GM12878 (cell line): Measurements from ENCODE around the gene MRPL55. TPM values are rescaled to one million over a fixed set of nuclear protein-coding genes. Genes with fewer than 3 reads are reported as not detected.

Experiments used
- ATF2 ChIP-seq: IDR thresholded peaks from 2 replicates; pipeline ENCODE4 v1.6.1; 2012; ENCODE audit warnings: low read length, inconsistent platforms
- ATF7 ChIP-seq: fragments of 450-650 bp; IDR thresholded peaks from 2 replicates; pipeline ENCODE4 v1.6.1; 2016; ENCODE audit warnings: low read depth, mild to moderate bottlenecking
- E2F4 ChIP-seq: IDR thresholded peaks from 2 replicates; pipeline ENCODE4 v1.6.1; 2012; ENCODE audit warnings: low read depth, low read length, improper control_type of control experiment
- E2F8 ChIP-seq: fragments of 450-650 bp; IDR thresholded peaks from 2 replicates; pipeline ENCODE4 v1.6.1; 2018; ENCODE audit warnings: mild to moderate bottlenecking, low read depth, moderate library complexity; ENCODE audit not compliant: partially characterized antibody
- IRF5 ChIP-seq: fragments of 450-650 bp; IDR thresholded peaks from 2 replicates; pipeline ENCODE4 v1.6.1; 2017; ENCODE audit warnings: borderline replicate concordance
- LARP7 ChIP-seq: fragments of 450-650 bp; IDR thresholded peaks from 2 replicates; pipeline ENCODE4 v1.6.1; 2017; ENCODE audit warnings: mild to moderate bottlenecking
- NFYA ChIP-seq: IDR thresholded peaks from 2 replicates; pipeline ENCODE4 v1.6.1; 2011; ENCODE audit warnings: low read depth, mild to moderate bottlenecking, low read length, improper control_type of control experiment, borderline replicate concordance
- NR2C1 ChIP-seq: fragments of 450-650 bp; IDR thresholded peaks from 2 replicates; pipeline ENCODE4 v1.6.1; 2017; ENCODE audit warnings: antibody characterized with exemption, mild to moderate bottlenecking, moderate library complexity
- PAX5 ChIP-seq: IDR thresholded peaks from 2 replicates; pipeline ENCODE4 v1.6.1; 2011; ENCODE audit warnings: low read depth, low read length, borderline replicate concordance
- PKNOX1 ChIP-seq: fragments of 450-650 bp; IDR thresholded peaks from 2 replicates; pipeline ENCODE4 v1.6.1; 2016; ENCODE audit warnings: mild to moderate bottlenecking
- POLR2A ChIP-seq: IDR thresholded peaks from 2 replicates; pipeline ENCODE4 v1.6.1; 2011; ENCODE audit warnings: low read depth, mild to moderate bottlenecking, low read length
- SKIL ChIP-seq: fragments of 450-650 bp; IDR thresholded peaks from 2 replicates; pipeline ENCODE4 v1.6.1; 2017; ENCODE audit warnings: mild to moderate bottlenecking, low read depth, inconsistent platforms; ENCODE audit not compliant: poor library complexity, severe bottlenecking
- SP1 ChIP-seq: IDR thresholded peaks from one replicate; pipeline ENCODE4 v1.6.1; 2011; ENCODE audit warnings: low read depth, low read length
- ZBTB4 ChIP-seq: fragments of 450-650 bp; formaldehyde crosslinking; IDR thresholded peaks from 2 replicates; pipeline ENCODE4 v1.4.0; 2022; ENCODE audit warnings: mild to moderate bottlenecking, moderate library complexity
- ZNF207 ChIP-seq: fragments of 450-650 bp; IDR thresholded peaks from 2 replicates; pipeline ENCODE4 v1.6.1; 2014; ENCODE audit warnings: antibody characterized with exemption, mild to moderate bottlenecking, borderline replicate concordance
- polyA plus RNA-seq, 11 experiments: library from polyadenylated mRNA; depleted of rRNA in 4 of 11; unstranded in 6 of 11; stranded (reverse) in 5 of 11; fragments of >200 nt; fragmentation: Nextera tagmentation in 4 of 11; fragmentation: Illumina TruSeq in 1 of 11; extraction: Ambion mirVana in 4 of 11; extraction: Trizol in 1 of 11; gene quantifications; 1 replicate in 1 of 11; 2 replicates in 10 of 11; pipeline versions ENCODE4 v1.2.1 to v1.2.3, GENCODE V29; 2011 to 2016; ENCODE audit warnings: inconsistent platforms in 2 of 11, missing spikeins in 2 of 11, low read depth in 1 of 11
- total RNA-seq, 4 experiments: library from RNA; depleted of rRNA in 3 of 4; stranded (reverse); fragments of >200 nt in 3 of 4; fragmentation: Illumina TruSeq in 1 of 4; extraction: Trizol in 1 of 4; gene quantifications; 2 replicates each; pipeline versions ENCODE4 v1.2.1 to v1.2.3, GENCODE V29; 2013 to 2021

Gene MRPL55
- total and polyA plus RNA-seq, 10 of the 15 experiments (the other 5 are each of a cell fraction or from before 2014, with no cell fraction given) = 15.1 to 143 (median 55.8) TPM

GRCh38 chr1:228102791-228103620, 6.1 kb downstream of the MRPL55 start, which contains the start of gene C1orf35 (continued):
- no peak for TF ChIP-seq E2F8
- TF ChIP-seq NFYA = no peak
- no peak for TF ChIP-seq ATF2
- TF ChIP-seq ZBTB4 = no peak
- TF ChIP-seq IRF5 = no peak
- TF ChIP-seq NR2C1 = peak; percentile 85
- TF ChIP-seq PKNOX1 = peak; percentile 48; the same call in 1 of the 2 replicates
- TF ChIP-seq E2F4 = peak; percentile 95
- TF ChIP-seq ZNF207 = no peak; the same call in 1 of the 2 replicates
- peak; percentile 42; the same call in 1 of the 2 replicates for TF ChIP-seq PAX5
- no peak for TF ChIP-seq SKIL
- TF ChIP-seq POLR2A = peak; percentile 80
- TF ChIP-seq ATF7 = peak; percentile 67
- peak; percentile 71 for TF ChIP-seq SP1
- peak; percentile 68 for TF ChIP-seq LARP7
